ENCODE data around the gene STK17A.

The STK17A gene

GRCh38 chr7:43582503-43583423 is at the start of gene STK17A:
STK17A (plus strand) TSS chr7:43583108; CDS start chr7:43583244, 136 bp downstream.
- H3K4me3 ChIP-seq (ENCODE audit: low read depth, low read length) = peak within 1 kb of the TSS; percentile 85
- TF ChIP-seq, protein P1, sequence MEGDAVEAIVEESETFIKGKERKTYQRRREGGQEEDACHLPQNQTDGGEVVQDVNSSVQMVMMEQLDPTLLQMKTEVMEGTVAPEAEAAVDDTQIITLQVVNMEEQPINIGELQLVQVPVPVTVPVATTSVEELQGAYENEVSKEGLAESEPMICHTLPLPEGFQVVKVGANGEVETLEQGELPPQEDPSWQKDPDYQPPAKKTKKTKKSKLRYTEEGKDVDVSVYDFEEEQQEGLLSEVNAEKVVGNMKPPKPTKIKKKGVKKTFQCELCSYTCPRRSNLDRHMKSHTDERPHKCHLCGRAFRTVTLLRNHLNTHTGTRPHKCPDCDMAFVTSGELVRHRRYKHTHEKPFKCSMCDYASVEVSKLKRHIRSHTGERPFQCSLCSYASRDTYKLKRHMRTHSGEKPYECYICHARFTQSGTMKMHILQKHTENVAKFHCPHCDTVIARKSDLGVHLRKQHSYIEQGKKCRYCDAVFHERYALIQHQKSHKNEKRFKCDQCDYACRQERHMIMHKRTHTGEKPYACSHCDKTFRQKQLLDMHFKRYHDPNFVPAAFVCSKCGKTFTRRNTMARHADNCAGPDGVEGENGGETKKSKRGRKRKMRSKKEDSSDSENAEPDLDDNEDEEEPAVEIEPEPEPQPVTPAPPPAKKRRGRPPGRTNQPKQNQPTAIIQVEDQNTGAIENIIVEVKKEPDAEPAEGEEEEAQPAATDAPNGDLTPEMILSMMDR (IDR thresholded peaks at IDR 0.05; ENCODE audit: insufficient read depth, low read length, missing control alignments) = peak; percentile 100
- ChIA-PET POLR2A (interaction anchor here (0.6 to 2.3 kb wide), 25 partner anchors 8 to 176 kb away, joined by 3 to 51 read pairs (median 4); partner anchors contain the start of genes BLVRA and COA1), CTCF (interaction anchor here (0.6 to 12.7 kb wide), 76 partner anchors 8 to 506 kb away, joined by 3 to 497 read pairs (median 6); partner anchors contain the start of gene COA1)
- no peak for DNase-seq (ENCODE audit: low read depth, low spot score)

DNA sequence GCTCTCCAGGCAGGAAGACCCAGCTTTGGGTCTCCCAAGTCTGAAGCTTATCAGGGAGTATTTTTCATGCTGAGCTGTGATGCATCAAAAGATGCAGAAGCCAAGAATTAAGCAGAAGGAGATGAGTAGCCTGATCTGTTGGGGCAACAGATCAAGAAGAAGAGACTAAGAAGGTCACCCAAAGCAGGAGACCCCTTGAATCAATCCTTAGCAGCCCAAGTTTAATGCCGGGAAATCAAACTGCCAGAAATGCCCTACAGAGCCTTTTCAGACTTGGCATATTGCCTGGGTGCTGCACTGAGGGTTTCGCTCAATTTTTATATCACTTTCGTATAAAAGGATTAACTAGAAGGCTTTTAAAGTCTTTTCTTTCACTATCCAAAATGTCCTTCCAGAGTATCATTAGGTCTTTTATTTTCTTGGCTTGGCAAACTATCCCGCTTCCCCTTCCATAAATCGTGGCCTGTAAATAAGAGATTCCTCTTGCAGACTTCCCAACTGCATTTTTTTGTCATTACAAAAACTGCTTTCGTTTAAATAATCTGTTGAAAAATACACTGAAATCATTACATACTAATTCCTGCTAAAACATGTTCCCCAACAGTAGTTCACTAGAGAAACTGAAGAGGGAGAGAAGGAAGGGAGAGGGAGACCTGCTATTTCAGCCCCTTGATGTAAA is 49.0 kb upstream of the STK17A start:
- no peak overlapping the region for H3K4me3 ChIP-seq (ENCODE audit: low read depth, low read length)
- CTCF ChIA-PET = no interaction called here
- POLR2A ChIA-PET = no interaction called here
- DNase-seq (ENCODE audit: low read depth, low spot score) = no peak
- TF ChIP-seq, protein P1 (IDR thresholded peaks at IDR 0.05; ENCODE audit: insufficient read depth, low read length, missing control alignments) = no peak

DNA sequence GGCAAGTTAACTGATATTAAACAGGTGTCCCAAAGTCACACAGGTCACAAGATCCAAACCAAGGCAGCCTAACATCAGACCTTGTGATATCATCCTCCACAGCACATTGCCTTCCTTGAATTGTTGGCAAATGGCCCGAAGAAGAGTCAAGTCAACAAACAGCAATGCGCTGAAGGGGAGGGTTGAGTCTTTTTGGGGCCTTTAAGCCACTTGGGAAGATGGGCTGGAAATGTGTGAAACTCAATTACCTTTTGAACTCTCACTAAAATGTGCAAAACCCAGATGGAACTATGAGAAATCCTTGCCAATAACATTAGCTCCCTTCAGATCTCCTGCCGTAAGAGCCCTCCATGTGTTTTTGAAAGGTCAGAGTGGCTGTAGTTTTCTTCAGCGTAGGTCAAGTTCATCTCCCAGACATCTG is 47.9 kb upstream of the STK17A start:
- TF ChIP-seq, protein P1 (IDR thresholded peaks at IDR 0.05; ENCODE audit: insufficient read depth, low read length, missing control alignments) = no peak
- CTCF ChIA-PET = no interaction called here
- no peak overlapping the region for H3K4me3 ChIP-seq (ENCODE audit: low read depth, low read length)
- DNase-seq (ENCODE audit: low read depth, low spot score) = no peak
- POLR2A ChIA-PET = no interaction called here

- H3K4me3 ChIP-seq (ENCODE audit: low read depth, low read length) = no peak overlapping the region
- ChIA-PET CTCF (interaction anchor here (1.3 to 1.4 kb wide), 2 partner anchors 51 to 303 kb away, joined by 3 to 4 read pairs; no protein-coding TSS in a partner anchor), POLR2A (interaction anchor here (0.8 kb wide), 1 partner anchor 35 kb away, joined by 3 read pairs; no protein-coding TSS in a partner anchor)
- TF ChIP-seq, protein P1 (IDR thresholded peaks at IDR 0.05; ENCODE audit: insufficient read depth, low read length, missing control alignments) = no peak
- peak; percentile 86 for DNase-seq (ENCODE audit: low read depth, low spot score)
Measured at GRCh38 chr7:43535810-43536585, 46.9 kb upstream of the STK17A start.

- TF ChIP-seq, protein P1 (IDR thresholded peaks at IDR 0.05; ENCODE audit: insufficient read depth, low read length, missing control alignments) = no peak
- POLR2A ChIA-PET = interaction anchor here (0.8 kb wide), 1 partner anchor 34 kb away, joined by 3 read pairs; no protein-coding TSS in a partner anchor
- no peak overlapping the region for H3K4me3 ChIP-seq (ENCODE audit: low read depth, low read length)
- CTCF ChIA-PET = interaction anchor here (1.3 to 1.6 kb wide), 4 partner anchors 46 to 302 kb away, joined by 3 to 9 read pairs (median 4); partner anchors contain the start of gene STK17A
- DNase-seq (ENCODE audit: low read depth, low spot score) = no peak
Measured at GRCh38 chr7:43536773-43537172, 46.1 kb upstream of the STK17A start.

All from AG04449 (cell line).